GM12878 (cell line): Measurements from ENCODE around the gene UBC. TPM values are rescaled to one million over a fixed set of nuclear protein-coding genes. Genes with fewer than 3 reads are reported as not detected.

Source experiments
- ATAC-seq: fragments of 200-7000 bp; cut with Tn5 transposase; 3 replicates; pipeline ENCODE4 v1.9.1; 2020; ENCODE audit warnings: mild to moderate bottlenecking, moderate library complexity
- BruUV-seq: library from RNA; stranded (reverse); fragments of 400-500 nt; replicated peaks from 2 replicates; lab custom pipeline; 2021; lab: Mats Ljungman, UMichigan
- CTCF ChIA-PET: fragments of 300-600 bp; sonication (Branson Sonifier 250); formaldehyde crosslinking; extraction: SDS; loops from one replicate; lab custom pipeline; 2021; ENCODE audit warnings: inconsistent platforms; lab: Yijun Ruan, JAX
- POLR2A ChIA-PET: fragments of 350-600 bp; formaldehyde crosslinking; extraction: SDS; loops from one replicate; lab custom pipeline; 2021; ENCODE audit warnings: inconsistent platforms; lab: Charles Lee
- RAD21 ChIA-PET: fragments of 300-600 bp; sonication (Branson Sonifier 250); formaldehyde crosslinking; loops from one replicate; lab custom pipeline; 2023; ENCODE audit warnings: antibody characterized with exemption; ENCODE audit not compliant: unreplicated experiment; lab: Charles Lee
- SMC1A ChIA-PET: fragments of 300-600 bp; sonication (Branson Sonifier 250); formaldehyde crosslinking; loops from one replicate; lab custom pipeline; 2023; ENCODE audit not compliant: unreplicated experiment, uncharacterized antibody; lab: Charles Lee
- DNase-seq: peaks from one replicate; pipeline ENCODE4 v3.0.0-alpha.2; 2011; ENCODE audit warnings: low read depth, low spot score
- FAIRE-seq: peaks from 3 replicates; lab custom pipeline; 2011; peaks lifted over from hg19 to GRCh38; lab: Jason Lieb, UNC
- H2AFZ ChIP-seq: 2 replicates; pipeline ENCODE4 v1.6.0; 2011; ENCODE audit warnings: low read depth, low read length, control low read depth; ENCODE audit not compliant: control insufficient read depth
- H3K27ac ChIP-seq: 2 replicates; pipeline ENCODE4 v1.5.1; 2011; ENCODE audit warnings: control low read depth; ENCODE audit not compliant: control insufficient read depth, insufficient read depth
- H3K27me3 ChIP-seq, 2 experiments: replicated peaks in 1 of 2; 2 replicates each; pipeline versions ENCODE4 v1.6.0 to v1.6.1; 2011; ENCODE audit warnings: low read length in 1 of 2; ENCODE audit not compliant: control insufficient read depth in 2 of 2, insufficient read depth in 2 of 2
- H3K36me3 ChIP-seq, 2 experiments: 2 replicates each; pipeline ENCODE4 v1.5.1; 2011; ENCODE audit warnings: low read length in 1 of 2; ENCODE audit not compliant: control insufficient read depth in 2 of 2, insufficient read depth in 2 of 2
- H3K4me1 ChIP-seq: 2 replicates; pipeline ENCODE4 v1.6.1; 2011; ENCODE audit warnings: mild to moderate bottlenecking, low read length, moderate library complexity, mixed read lengths; ENCODE audit not compliant: control insufficient read depth, insufficient read depth
- H3K4me2 ChIP-seq: 2 replicates; pipeline ENCODE4 v1.6.0; 2011; ENCODE audit warnings: control low read depth; ENCODE audit not compliant: control insufficient read depth, insufficient read depth
- H3K4me3 ChIP-seq: fragments of 200-600 bp; sonication (generic); 2 replicates; pipeline ENCODE4 v1.5.1; 2016
- H3K79me2 ChIP-seq: 2 replicates; pipeline ENCODE4 v1.6.0; 2011; ENCODE audit warnings: low read length; ENCODE audit not compliant: control insufficient read depth, insufficient read depth
- H3K9ac ChIP-seq: 2 replicates; pipeline ENCODE4 v1.8.0; 2011; ENCODE audit warnings: low read length, control low read depth, mixed read lengths; ENCODE audit not compliant: control insufficient read depth, insufficient read depth
- H3K9me3 ChIP-seq: replicated peaks from 3 replicates; pipeline ENCODE4 v1.5.1; 2011; ENCODE audit warnings: mild to moderate bottlenecking, low read length; ENCODE audit not compliant: control insufficient read depth, insufficient read depth
- H4K20me1 ChIP-seq: 2 replicates; pipeline ENCODE4 v1.6.0; 2011; ENCODE audit not compliant: control insufficient read depth, insufficient read depth
- KDM1A ChIP-seq: fragments of 200-600 bp; sonication (generic); IDR thresholded peaks from 2 replicates; pipeline ENCODE4 v1.6.1; 2016; ENCODE audit warnings: borderline replicate concordance
- MEF2B ChIP-seq: fragments of 450-650 bp; IDR thresholded peaks from 2 replicates; pipeline ENCODE4 v1.6.1; 2018; ENCODE audit warnings: mild to moderate bottlenecking, moderate library complexity; ENCODE audit not compliant: partially characterized antibody, poor library complexity, severe bottlenecking
- TAF1 ChIP-seq: IDR thresholded peaks from 2 replicates; pipeline ENCODE4 v1.6.1; 2011; ENCODE audit warnings: mild to moderate bottlenecking, low read depth, low read length, borderline replicate concordance
- WGBS: methylation state at CpG from one replicate; pipeline ENCODE4 v1.1.6; 2016; ENCODE audit warnings: low lambda C conversion rate; ENCODE audit not compliant: insufficient replicate concordance, insufficient coverage; ENCODE audit errors: missing lambda C conversion rate; 5-methylcytosine and 5-hydroxymethylcytosine counted together
- in situ Hi-C: fragments of 300-500 bp; cut with MboI; formaldehyde crosslinking; loops from 9 replicates; pipeline ENCODE4 v1.14.3; 2018; ENCODE audit warnings: mixed read lengths
- intact Hi-C: fragments of 100-400 bp; cut with micrococcal nuclease; formaldehyde crosslinking; loops from one replicate; pipeline ENCODE4 v1.14.2; 2022; ENCODE audit not compliant: unreplicated experiment
- polyA plus RNA-seq, 11 experiments: library from polyadenylated mRNA; depleted of rRNA in 4 of 11; unstranded in 6 of 11; stranded (reverse) in 5 of 11; fragments of >200 nt; fragmentation: Nextera tagmentation in 4 of 11; fragmentation: Illumina TruSeq in 1 of 11; extraction: Ambion mirVana in 4 of 11; extraction: Trizol in 1 of 11; gene quantifications; 1 replicate in 1 of 11; 2 replicates in 10 of 11; pipeline versions ENCODE4 v1.2.1 to v1.2.3, GENCODE V29; 2011 to 2016; ENCODE audit warnings: inconsistent platforms in 2 of 11, missing spikeins in 2 of 11, low read depth in 1 of 11
- total RNA-seq, 4 experiments: library from RNA; depleted of rRNA in 3 of 4; stranded (reverse); fragments of >200 nt in 3 of 4; fragmentation: Illumina TruSeq in 1 of 4; extraction: Trizol in 1 of 4; gene quantifications; 2 replicates each; pipeline versions ENCODE4 v1.2.1 to v1.2.3, GENCODE V29; 2013 to 2021
- TF ChIP-seq, protein P1 (sequence below): fragments of 450-650 bp; IDR thresholded peaks from 2 replicates; pipeline ENCODE4 v1.6.1; 2018; ENCODE audit warnings: borderline replicate concordance, mild to moderate bottlenecking; ENCODE audit not compliant: partially characterized antibody
- TF ChIP-seq, protein P2 (sequence below): fragments of 450-650 bp; IDR thresholded peaks from 2 replicates; pipeline ENCODE4 v1.6.1; 2017; ENCODE audit warnings: mild to moderate bottlenecking, moderate library complexity
- TF ChIP-seq, protein P3 (sequence below): fragments of 450-650 bp; IDR thresholded peaks from 2 replicates; pipeline ENCODE4 v1.6.1; 2017; ENCODE audit warnings: mild to moderate bottlenecking

Gene UBC
- total and polyA plus RNA-seq, 10 of the 15 experiments (the other 5 are each of a cell fraction or from before 2014, with no cell fraction given), result 653 to 1,666 (median 874) TPM

GRCh38 chr12:124868252-124869058, 46.0 kb downstream of the UBC start:
- intact Hi-C loops (no loop called here), in situ Hi-C loops (no loop called here)
- 47% methylated on average over 11 of the region's 11 CpGs for WGBS
- peak overlapping the region; percentile 94 for H2AFZ ChIP-seq
- H3K9ac ChIP-seq, result no peak overlapping the region
- SMC1A ChIA-PET, result no interaction called here
- TF ChIP-seq MEF2B, result no peak
- TF ChIP-seq, protein P1, sequence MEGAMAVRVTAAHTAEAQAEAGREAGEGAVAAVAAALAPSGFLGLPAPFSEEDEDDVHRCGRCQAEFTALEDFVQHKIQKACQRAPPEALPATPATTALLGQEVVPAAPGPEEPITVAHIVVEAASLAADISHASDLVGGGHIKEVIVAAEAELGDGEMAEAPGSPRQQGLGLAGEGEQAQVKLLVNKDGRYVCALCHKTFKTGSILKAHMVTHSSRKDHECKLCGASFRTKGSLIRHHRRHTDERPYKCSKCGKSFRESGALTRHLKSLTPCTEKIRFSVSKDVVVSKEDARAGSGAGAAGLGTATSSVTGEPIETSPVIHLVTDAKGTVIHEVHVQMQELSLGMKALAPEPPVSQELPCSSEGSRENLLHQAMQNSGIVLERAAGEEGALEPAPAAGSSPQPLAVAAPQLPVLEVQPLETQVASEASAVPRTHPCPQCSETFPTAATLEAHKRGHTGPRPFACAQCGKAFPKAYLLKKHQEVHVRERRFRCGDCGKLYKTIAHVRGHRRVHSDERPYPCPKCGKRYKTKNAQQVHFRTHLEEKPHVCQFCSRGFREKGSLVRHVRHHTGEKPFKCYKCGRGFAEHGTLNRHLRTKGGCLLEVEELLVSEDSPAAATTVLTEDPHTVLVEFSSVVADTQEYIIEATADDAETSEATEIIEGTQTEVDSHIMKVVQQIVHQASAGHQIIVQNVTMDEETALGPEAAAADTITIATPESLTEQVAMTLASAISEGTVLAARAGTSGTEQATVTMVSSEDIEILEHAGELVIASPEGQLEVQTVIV, result no peak
- TF ChIP-seq, protein P2, sequence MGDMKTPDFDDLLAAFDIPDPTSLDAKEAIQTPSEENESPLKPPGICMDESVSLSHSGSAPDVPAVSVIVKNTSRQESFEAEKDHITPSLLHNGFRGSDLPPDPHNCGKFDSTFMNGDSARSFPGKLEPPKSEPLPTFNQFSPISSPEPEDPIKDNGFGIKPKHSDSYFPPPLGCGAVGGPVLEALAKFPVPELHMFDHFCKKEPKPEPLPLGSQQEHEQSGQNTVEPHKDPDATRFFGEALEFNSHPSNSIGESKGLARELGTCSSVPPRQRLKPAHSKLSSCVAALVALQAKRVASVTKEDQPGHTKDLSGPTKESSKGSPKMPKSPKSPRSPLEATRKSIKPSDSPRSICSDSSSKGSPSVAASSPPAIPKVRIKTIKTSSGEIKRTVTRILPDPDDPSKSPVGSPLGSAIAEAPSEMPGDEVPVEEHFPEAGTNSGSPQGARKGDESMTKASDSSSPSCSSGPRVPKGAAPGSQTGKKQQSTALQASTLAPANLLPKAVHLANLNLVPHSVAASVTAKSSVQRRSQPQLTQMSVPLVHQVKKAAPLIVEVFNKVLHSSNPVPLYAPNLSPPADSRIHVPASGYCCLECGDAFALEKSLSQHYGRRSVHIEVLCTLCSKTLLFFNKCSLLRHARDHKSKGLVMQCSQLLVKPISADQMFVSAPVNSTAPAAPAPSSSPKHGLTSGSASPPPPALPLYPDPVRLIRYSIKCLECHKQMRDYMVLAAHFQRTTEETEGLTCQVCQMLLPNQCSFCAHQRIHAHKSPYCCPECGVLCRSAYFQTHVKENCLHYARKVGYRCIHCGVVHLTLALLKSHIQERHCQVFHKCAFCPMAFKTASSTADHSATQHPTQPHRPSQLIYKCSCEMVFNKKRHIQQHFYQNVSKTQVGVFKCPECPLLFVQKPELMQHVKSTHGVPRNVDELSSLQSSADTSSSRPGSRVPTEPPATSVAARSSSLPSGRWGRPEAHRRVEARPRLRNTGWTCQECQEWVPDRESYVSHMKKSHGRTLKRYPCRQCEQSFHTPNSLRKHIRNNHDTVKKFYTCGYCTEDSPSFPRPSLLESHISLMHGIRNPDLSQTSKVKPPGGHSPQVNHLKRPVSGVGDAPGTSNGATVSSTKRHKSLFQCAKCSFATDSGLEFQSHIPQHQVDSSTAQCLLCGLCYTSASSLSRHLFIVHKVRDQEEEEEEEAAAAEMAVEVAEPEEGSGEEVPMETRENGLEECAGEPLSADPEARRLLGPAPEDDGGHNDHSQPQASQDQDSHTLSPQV, result no peak
- no peak for TF ChIP-seq TAF1
- TF ChIP-seq, protein P3, sequence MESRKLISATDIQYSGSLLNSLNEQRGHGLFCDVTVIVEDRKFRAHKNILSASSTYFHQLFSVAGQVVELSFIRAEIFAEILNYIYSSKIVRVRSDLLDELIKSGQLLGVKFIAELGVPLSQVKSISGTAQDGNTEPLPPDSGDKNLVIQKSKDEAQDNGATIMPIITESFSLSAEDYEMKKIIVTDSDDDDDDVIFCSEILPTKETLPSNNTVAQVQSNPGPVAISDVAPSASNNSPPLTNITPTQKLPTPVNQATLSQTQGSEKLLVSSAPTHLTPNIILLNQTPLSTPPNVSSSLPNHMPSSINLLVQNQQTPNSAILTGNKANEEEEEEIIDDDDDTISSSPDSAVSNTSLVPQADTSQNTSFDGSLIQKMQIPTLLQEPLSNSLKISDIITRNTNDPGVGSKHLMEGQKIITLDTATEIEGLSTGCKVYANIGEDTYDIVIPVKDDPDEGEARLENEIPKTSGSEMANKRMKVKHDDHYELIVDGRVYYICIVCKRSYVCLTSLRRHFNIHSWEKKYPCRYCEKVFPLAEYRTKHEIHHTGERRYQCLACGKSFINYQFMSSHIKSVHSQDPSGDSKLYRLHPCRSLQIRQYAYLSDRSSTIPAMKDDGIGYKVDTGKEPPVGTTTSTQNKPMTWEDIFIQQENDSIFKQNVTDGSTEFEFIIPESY, result no peak
- no peak for TF ChIP-seq KDM1A
- no peak overlapping the region; the same call in 1 of the 2 replicates for H3K4me2 ChIP-seq
- POLR2A ChIA-PET, result interaction anchor here (0.6 kb wide), 1 partner anchor 15 kb away, joined by 4 read pairs; no protein-coding TSS in a partner anchor
- ATAC-seq, result no peak
- H3K27ac ChIP-seq, result no peak overlapping the region
- H3K27me3 ChIP-seq, result no peaks in the 10 kb centered on the region
- H3K9me3 ChIP-seq, result no peaks in the 10 kb centered on the region
- RAD21 ChIA-PET, result no interaction called here
- no peaks in the 10 kb centered on the region for H4K20me1 ChIP-seq
- H3K36me3 ChIP-seq, result no peaks in the 10 kb centered on the region
- no peak for FAIRE-seq
- BruUV-seq, result no TSS peak
- H3K4me3 ChIP-seq, result no peak overlapping the region
- DNase-seq, result no peak
- CTCF ChIA-PET, result interaction anchor here (2.4 kb wide), 1 partner anchor 38 kb away, joined by 6 read pairs; no protein-coding TSS in a partner anchor
- H3K4me1 ChIP-seq, result peaks cover 15% of the 10 kb centered on the region
- peaks cover 3% of the 10 kb centered on the region for H3K79me2 ChIP-seq
